GM19099 (cell line): ENCODE measurements around the gene CHCHD3.

Experiments
- POLR2A ChIP-seq: IDR thresholded peaks from 3 replicates; pipeline ENCODE4 v1.6.1; 2011; ENCODE audit warnings: low read depth; ENCODE audit not compliant: insufficient read length; ENCODE audit errors: extremely low read depth

Gene CHCHD3

DNA sequence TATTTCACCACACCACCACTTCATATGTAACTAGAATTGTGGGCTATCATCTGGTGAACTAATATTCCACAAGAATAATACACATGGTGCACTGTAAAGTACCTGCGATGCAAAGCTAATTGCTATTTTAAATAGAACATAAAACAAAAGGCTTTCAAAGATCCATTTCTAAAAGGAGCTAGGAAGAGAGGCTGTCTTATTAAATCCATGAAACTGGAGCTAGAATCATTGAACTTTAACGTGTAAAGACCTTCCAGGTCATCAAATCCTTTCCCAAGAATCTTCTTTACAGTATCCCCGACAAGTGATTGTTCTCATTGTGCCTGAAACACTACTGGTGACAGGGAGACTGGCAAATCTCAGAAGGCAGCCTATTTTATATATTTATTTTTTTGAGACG lies 224.9 kb downstream of the CHCHD3 start:
- no peak for TF ChIP-seq POLR2A

DNA sequence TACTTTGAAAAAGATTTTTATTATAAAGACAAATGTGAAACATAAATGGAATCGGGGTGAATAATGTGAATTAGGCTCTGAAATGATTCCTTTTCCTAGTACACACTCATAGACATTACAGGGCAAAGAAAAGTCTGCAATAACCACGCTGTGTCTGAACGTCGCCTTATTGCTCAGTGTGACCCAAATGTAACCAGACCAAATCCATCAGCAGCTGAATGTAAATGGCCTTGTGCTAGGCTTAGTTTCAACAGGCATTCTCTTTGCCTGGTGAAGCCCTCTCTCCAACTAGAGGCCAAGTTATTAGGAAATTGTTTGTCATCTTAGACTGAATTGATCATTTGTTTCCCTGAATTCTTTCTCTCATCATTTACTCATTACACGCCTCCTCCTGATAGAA lies 225.5 kb downstream of the CHCHD3 start:
- no peak for TF ChIP-seq POLR2A

DNA sequence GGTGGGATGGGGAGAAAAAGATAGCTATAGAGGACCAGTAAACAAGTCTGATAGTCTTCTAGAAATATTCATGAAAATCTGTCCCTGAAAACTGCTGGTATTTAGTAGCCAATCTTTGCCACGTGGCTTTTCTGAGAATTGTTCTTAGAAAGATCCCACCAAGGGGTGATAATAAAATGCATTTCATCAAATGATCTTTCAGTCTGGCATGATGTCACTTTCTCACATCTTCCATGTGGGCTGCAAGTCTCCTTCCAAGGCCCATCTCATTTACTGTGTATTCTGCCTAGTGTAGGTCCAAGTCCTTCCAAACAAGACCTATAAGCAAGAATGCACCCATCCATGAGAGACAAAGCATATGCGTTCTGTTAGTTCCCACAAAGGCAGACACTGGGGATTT lies 226.0 kb downstream of the CHCHD3 start:
- no peak for TF ChIP-seq POLR2A

DNA sequence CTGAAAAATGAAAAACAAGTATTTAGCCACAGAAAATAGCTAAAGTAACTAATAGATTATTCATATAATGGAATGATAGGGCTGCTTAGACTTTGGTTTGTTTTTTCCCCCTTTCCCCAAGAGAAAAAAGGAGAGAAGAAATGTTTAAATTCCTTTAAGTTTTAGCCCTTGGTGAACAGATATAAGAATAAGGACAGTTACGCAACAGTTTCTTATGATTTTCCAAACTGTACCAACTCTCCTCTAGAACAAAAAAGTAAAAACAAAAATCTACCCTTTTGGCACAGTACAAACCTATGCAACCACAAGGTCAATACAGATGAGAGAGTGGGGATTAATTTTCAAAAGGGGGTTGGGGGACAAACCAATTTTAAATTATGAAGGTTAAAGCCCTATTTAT lies 227.7 kb downstream of the CHCHD3 start:
- TF ChIP-seq POLR2A: no peak

DNA sequence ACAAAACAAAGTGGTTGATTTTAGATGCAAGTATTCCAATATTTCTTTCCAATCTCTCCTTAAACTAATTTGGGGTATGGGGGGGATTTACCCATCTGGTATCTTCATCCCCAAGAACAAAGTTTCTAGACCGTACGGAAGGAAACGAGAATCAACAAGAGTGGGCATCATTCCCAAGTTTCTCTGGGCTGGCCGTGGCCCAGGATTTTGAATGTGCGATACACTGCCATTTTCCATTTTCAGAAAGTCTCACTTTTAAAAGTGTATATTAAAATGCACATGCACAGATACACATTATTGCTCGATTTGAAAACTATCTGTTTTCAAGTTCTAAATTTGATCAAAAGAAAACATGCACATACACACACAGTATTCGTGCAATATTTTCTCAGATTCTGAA lies 234.5 kb downstream of the CHCHD3 start:
- TF ChIP-seq POLR2A: no peak

DNA sequence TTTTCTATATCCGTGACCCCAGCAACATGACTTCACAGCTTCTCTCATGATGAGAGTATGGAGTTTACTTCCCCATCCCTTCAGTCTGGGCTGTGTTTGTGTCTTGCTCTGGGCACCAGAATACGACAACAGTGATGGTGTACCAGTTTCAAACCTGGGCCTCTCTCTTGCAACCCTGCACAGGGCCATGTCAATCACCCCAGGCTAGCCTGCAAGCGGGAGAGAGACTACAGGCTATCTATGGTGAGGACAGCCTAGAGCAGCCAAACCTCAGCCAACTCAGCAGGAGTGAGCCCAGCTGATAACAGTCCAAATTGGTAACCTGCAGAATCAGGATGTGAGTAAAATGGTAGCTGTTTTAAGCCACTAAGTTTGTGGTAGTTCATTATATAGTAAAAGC lies 235.8 kb downstream of the CHCHD3 start:
- no peak for TF ChIP-seq POLR2A

DNA sequence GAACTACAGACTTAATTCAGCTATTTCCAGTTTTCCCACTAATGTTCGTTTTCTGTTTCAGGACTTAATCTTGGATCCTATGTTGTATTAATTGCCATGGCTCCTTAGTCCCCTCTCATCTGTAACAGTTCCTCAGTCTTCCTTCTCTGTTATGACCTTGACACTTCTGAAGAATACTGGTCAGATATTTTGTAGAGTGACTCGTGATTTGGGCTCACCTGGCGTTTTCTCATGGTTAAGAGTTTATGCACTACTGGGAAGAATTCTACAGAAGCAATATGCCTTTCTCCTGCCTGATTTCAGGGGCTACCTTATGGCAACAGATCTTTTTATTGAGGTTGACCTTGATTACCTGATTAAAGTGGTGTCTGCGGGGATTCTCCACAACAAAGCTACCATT lies 239.4 kb downstream of the CHCHD3 start:
- TF ChIP-seq POLR2A: no peak

DNA sequence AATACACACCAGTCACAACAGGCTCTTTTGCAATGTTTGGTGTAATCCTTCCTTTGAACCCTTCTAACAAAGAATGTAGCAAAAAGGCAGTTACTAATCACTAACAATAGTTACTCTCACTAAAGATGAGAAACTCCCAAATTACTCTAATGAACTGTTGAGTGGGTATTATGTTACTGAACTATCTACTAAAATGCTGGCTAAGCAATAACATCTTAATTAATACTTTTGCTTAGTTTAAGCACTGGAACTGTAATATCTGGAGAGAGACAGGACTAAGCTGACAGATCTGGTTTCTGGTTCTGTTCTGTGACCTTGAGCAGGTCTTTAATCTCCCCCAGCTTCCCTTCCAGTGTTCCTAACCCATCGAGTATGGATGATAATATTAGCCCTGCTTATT lies 241.7 kb downstream of the CHCHD3 start:
- no peak for TF ChIP-seq POLR2A

DNA sequence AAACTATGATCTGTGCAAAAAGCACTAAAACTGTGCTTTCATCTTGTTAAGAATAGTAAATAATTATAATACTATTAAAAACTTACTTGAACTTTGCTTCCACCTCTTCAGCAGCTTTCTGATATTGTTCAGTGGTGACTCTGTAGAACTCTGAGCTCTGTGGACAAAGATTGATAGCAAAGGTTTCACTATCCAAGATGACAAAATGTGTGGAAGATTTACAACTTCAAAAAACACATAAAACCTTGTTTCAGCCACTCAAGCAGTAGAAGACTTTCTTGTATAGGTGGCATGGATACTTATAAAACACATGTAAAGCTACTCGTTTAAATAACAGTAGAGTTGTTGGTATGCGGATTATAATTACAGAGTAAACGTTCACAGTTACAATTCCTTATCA lies 243.6 kb downstream of the CHCHD3 start:
- no peak for TF ChIP-seq POLR2A

DNA sequence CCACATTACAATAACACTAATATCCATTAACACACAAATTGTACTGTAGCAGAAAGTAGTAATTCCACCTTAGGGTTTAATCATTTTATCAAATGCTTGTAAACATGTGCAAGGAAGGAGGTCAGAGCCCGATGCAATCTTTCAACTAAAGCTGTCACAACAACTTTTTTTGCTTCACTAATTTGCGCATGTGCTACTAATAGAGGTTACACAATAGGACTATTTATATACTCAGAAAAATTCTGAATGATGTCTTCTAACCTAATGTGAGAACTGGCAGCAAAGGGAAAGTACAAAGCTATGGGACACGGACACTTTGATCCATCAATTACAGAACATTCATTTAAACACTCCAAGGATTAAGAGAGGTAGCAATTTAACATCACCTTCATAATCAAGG lies 244.4 kb downstream of the CHCHD3 start:
- no peak for TF ChIP-seq POLR2A

DNA sequence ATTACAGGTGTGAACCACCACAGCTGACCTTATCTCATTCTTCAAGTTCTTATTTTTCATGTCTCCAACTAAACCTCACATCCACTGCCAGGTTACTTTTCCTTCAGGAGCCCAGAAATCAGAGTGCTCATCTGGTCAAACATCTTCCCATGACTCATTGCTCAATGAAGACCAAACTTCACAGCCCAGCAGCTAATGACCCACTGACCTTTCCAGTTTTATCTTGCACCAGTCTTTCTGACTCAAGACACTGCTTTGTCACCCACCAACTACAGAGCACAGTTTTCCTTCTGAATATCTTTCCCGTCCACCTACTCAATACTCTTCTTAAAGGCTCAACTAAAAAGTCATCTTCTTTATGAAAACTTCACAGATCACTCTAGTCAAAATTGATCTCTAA lies 245.1 kb downstream of the CHCHD3 start:
- no peak for TF ChIP-seq POLR2A

DNA sequence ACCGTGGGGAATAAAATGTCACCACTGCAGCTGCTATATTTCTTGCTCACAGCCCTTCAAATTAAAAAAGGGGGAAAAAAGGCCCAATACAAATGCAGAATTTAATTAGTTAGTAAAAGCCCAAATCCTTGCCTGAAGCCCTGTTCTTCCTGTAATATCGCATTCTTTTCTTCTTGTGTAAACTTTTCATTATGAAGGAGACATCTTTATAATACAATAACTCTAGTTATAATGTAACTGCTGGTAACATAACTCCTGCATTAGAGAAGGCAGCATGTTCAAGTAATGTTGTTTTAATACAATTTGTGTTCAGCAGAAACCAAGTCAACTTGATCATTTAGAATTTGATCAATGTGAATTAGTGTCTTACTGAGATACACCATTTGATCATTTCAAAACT lies 250.9 kb downstream of the CHCHD3 start:
- no peak for TF ChIP-seq POLR2A

DNA sequence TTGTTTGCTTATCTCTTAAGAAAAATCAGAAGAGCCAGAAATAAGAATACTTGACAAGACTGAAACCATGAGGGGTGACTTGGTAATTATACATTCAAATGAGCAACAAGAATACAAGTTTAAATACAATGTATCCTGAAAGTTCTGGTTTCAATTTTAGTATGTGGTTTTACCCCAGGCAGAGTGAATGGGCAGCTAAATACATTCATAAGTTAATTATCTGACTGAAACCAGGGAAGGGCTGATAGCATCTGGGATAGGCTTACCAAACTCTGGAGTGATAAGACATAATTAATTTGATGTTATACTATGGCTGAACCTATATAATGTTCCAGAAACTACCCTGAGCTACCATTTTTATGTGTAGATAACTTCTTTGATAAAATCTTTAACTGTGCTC lies 253.4 kb downstream of the CHCHD3 start:
- TF ChIP-seq POLR2A: no peak

DNA sequence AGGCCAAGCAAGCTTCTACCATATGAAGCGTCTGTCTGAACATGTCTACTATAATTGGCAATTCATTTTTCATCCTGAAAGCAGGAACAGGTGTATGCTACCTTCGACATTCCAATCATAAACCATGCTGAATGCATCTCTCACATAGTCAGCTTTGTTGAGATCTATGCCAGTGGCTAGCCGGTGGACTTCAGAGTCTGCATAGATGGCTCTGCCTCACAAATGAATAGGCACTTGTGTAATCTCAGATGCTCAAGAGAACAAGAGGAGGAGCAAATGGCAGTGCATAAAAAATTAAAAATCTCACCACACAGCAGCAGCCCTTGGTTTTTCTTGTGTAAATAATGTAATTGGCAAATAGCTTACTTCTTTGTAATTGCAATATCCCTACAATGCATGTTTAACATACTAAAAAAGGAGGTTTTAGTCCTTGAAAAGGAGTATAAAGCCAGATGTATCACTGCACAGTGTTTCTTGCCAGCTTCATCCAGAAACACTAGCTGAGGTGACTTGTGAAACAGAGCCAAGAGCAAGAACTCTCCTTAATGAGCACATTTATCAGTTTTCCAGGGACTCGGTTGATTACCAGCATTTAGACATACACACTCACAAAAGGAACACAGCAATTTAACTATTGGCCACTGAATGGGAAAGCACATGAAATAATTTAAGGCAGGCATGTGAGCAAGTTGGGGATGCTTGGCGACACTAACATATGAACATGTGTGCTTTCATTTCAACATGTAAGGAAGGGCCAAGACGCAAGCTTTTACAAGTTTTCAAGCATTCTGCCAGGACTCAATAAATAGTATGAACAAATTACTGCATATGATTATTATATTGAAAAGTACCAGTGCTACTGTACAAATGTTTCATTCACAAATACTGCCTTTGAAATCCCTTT lies 255.7 kb downstream of the CHCHD3 start:
- no peak for TF ChIP-seq POLR2A

DNA sequence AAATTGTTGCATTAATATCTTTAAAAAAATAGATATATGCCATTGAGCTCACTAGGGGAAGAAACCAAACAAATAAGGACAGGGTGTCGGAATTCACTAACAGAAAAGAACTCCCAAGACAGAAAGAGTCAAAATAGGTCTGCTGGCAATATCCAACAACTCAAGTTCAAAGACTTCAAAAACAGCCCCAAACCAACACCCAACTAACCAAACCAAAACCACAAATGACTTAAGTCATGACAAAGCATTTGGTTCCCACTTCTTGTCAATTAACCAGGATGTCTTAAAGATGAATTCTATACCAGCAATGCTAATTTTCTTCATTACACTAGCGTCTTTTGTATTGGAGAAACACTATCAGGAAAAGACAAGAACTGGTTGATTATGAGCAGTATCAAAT lies 256.7 kb downstream of the CHCHD3 start:
- TF ChIP-seq POLR2A: no peak

DNA sequence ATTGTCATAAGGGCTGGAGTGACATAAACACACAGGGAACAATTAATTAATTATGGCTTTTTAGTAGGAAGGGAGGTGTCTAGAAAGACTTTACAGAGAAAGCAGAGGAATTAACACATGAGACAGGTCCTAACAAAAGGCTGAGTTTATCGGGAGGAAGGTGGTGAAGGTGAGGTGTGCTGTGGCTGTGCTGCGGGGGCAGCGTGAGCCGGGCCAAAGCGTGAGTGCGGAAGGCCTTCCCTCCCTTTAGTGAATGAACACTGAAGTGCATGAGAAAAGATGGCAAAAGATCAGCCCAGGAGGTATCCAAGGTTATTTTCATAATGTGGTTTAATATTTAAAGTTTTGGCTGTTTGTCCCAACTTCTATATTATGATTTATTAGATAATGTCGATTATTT lies 262.2 kb downstream of the CHCHD3 start:
- TF ChIP-seq POLR2A: no peak

DNA sequence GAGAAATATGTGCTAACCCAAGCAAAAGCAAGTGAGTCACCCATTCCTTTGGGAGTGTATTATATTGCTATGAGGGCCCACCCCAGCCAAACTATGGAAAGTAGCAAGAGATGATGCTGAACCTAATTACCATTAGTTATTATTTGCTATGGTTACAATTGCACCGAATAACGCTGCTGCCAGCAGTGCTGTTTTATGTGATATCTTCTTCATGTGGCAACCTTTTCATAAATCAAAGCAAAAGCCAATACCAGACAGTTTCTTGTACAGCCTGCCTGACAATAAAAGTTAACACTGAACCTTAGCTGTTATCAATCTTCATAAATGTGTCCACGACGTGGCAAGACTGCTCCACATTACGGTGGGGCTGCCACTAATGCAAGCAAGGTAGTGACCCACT lies 263.9 kb downstream of the CHCHD3 start:
- TF ChIP-seq POLR2A: no peak
